GM12865 (cell line): ENCODE results near the gene POU2AF3.
"Not testable (repeated sequence)": the region's sequence is repeated elsewhere in the genome, so short reads cannot be mapped to it uniquely, and the experiment has no call there.

Experiments used
- DNase-seq: peaks from one replicate; pipeline ENCODE4 v3.0.0; 2010; ENCODE audit warnings: low read depth
- H3K4me3 ChIP-seq: 2 replicates; pipeline ENCODE4 v1.5.1; 2011; ENCODE audit warnings: mild to moderate bottlenecking, low read depth, low read length, control low read depth
- TF ChIP-seq, protein P1 (sequence below): IDR thresholded peaks from 2 replicates; pipeline ENCODE4 v1.5.1; 2011; ENCODE audit warnings: low read length, control low read depth, low read depth, inconsistent platforms; ENCODE audit not compliant: insufficient read depth; ENCODE audit errors: missing control alignments

Gene POU2AF3

DNA sequence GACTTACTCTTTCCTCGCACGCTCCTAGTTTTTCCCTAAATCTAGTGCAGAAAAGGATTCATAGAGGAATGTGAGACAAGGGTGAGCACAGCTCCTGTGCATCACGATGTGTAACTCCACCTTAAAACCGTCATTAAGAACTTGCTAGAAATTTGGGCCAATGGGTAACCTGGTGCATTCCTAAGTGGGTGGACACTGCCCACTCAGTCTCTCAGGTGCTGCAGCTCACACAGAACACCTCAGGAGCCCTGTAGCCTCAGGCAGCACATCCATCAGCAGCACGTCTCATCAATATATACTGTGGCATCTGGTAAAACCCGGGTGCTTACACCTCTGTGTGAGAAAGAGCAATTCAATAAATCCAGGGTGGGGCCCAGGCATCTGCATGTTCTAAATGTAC, 12.4 kb downstream of the POU2AF3 start:
- no peak overlapping the region for H3K4me3 ChIP-seq
- no peak for DNase-seq
- TF ChIP-seq, protein P1, sequence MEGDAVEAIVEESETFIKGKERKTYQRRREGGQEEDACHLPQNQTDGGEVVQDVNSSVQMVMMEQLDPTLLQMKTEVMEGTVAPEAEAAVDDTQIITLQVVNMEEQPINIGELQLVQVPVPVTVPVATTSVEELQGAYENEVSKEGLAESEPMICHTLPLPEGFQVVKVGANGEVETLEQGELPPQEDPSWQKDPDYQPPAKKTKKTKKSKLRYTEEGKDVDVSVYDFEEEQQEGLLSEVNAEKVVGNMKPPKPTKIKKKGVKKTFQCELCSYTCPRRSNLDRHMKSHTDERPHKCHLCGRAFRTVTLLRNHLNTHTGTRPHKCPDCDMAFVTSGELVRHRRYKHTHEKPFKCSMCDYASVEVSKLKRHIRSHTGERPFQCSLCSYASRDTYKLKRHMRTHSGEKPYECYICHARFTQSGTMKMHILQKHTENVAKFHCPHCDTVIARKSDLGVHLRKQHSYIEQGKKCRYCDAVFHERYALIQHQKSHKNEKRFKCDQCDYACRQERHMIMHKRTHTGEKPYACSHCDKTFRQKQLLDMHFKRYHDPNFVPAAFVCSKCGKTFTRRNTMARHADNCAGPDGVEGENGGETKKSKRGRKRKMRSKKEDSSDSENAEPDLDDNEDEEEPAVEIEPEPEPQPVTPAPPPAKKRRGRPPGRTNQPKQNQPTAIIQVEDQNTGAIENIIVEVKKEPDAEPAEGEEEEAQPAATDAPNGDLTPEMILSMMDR: no peak

DNA sequence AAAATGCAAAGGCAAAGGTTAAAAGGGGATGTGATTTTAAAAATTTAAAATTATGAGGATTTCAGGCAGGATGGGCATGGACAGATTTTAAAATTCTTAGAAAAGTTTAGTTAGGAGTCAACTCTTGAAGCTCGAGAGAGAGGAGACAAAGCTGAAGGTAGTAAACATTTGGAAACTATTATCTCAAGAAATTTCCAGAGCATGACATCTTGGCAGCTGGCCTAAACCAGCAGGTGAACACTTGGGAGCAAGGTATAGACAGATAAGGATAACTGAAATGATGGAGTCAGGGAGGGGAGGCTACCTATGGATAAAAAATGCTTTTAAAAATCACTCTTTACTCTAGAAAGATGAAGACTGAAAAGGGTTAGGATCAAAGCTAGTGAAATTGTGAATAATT, 13.7 kb downstream of the POU2AF3 start:
- H3K4me3 ChIP-seq: no peak overlapping the region
- no peak for DNase-seq
- TF ChIP-seq, protein P1: no peak

GRCh38 chr11:111319296-111319695, 20.9 kb downstream of the POU2AF3 start:
- DNase-seq: no peak
- no peak overlapping the region for H3K4me3 ChIP-seq
- TF ChIP-seq, protein P1: no peak

- not testable (repeated sequence) for DNase-seq, H3K4me3 ChIP-seq
Measured at GRCh38 chr11:111320199-111320598, 21.9 kb downstream of the POU2AF3 start.

DNA sequence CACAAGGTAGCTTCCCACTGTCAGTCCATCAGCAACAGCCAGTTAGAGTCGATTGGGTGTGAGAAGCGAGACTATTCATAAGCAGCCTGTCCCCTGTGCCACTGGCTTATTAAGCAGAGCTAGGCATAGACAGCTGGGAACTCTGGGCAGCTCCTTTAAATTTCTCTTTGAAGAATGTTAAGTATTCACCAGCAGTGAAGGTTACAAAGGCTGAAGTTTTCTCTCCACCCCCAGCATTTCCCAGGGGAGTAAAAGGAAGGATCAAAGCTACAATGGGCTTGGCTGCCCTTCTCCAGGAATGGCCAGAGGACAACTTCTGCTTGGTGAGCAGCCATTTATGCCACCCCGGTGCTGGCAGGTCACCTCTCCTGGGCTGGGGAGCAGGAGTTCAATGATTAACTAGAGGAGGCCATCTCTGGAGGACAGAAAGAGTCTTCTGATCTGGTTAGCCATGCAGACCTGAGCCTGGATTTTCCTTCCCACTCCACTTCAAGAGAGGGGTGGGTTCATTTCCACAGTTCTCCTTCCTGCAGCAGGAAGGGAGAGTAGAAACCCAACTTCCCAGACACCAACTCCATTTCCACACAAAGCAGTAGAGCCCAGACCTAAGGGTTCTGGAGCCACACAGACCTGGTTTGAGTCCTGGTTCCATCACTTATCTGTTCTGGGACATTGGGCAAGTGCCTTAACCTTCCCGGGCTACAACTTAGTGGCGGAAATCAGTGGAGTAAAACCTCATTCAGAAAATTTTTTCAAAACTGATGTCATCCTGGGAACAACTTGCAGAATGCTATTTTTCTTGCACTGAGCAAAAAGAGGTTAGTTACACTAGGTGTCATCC, 22.6 kb downstream of the POU2AF3 start:
- H3K4me3 ChIP-seq: no peak overlapping the region
- TF ChIP-seq, protein P1: no peak
- DNase-seq: no peak

DNA sequence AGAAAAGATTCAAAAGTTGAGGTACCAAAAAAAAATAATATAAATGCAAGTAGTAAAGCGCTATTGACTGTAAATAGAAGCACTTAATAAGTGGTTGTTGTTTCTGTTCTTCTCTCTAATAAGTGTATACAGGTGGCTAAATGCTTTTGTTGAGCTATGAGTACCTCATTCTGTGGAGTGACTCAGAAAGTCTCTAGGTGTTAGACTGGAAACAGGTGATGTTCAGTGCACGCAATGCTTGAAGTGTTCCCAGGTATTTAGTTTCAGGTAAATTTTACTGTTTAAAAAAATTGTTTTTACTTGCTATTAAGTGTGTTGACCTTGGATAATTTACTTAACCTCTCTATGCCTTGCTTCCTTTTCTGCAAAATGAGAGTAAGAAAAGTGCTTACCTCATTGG, 24.2 kb downstream of the POU2AF3 start:
- H3K4me3 ChIP-seq: no peak overlapping the region
- TF ChIP-seq, protein P1: no peak
- no peak for DNase-seq

DNA sequence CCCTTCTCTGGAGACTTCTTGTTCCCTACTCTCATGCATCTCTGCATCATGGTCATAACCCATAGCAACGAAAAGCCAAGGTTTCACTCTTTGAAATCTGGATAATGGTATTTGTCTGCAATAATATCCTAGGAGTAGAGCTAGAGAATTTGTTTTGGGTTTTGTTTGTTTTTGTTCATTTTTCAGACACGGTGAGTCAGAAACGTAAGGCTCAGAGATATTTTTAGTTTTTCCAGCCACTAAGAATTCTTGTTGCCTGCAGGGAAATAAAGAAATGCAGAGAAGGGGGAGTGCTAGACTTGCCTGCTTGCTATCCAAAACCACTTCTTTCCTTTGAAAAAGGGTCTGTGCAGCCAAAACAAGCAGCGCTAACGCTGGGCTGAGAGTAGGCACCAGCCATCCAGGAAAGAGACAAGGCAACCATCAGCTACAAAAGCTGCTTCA, 26.0 kb downstream of the POU2AF3 start:
- H3K4me3 ChIP-seq: no peak overlapping the region
- TF ChIP-seq, protein P1: no peak
- DNase-seq: no peak
